ENCODE results near the gene JPH3.
A peak's percentile ranks its signal among the peaks of the same experiment; 100 is the strongest.

JPH3 gene

DNA sequence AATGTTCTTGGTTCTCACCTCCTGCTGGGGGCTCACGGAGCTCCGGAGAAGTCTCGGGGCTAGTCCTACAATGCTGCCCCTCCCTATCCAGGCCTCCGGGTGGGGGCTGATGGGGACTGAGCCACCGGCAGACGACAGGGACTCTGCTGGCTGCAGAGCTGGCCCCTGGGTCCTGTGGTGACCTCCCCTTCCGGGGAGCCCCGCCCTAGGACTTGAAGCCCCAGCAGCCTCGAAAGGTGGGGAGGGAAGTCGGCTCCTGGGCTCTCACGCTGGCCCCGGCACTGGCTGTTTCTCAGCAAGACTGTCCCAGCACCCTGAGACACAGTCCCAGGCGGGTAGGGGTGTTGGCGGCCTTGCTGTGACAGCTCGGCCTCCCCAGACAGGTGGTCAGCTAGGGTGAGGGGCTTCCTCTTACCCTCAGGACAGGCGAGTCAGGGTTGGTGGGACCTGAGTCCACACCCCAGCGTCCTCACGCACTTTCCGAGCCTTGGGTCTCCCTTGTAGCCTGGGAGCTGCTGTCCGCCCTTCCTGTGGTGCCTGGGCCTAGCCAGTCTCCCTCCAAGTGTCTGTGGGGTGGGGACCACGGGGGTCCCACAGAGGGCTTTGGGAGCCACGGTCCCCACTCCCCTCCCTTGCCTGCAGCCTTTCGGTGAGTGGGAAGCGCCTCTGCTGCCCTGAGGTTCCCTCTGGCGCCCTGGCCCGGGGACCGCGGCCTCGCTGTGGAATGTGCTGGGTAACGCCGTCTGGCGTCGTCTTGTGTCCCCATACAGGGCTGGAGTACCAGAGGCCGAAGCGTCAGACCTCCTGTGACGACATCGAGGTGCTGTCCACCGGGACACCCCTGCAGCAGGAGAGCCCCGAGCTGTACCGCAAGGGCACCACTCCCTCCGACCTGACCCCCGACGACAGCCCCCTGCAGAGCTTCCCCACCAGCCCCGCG, 86.8 kb downstream of the JPH3 start:
- Histone ChIP-seq H3K27me3 (no peaks in the 10 kb centered on the region), H4K20me1 (0 out of 2 replicates have a peak, but pooled peaks cover 6% of the 10 kb centered on the region), H3K4me3 (no peak overlapping the region), H3K27ac (no peak overlapping the region), H3K9me3 (no peaks in the 10 kb centered on the region), H3K4me2 (no peak overlapping the region), H3K9ac (no peak overlapping the region), H3K36me3 (peaks cover 7% of the 10 kb centered on the region; the same call in 1 of the 2 replicates), H3K4me1 (peaks cover 44% of the 10 kb centered on the region)
- TF ChIP-seq Cebpa-rat (IDR thresholded peaks at IDR 0.05), result no peak

- H3K27me3 ChIP-seq, result no peaks in the 10 kb centered on the region
- peaks cover 52% of the 10 kb centered on the region for H3K4me1 ChIP-seq
- H3K4me3 ChIP-seq, result no peak overlapping the region
- no peak overlapping the region for H3K9ac ChIP-seq
- H3K36me3 ChIP-seq, result peaks cover 15% of the 10 kb centered on the region
- H3K27ac ChIP-seq, result no peak overlapping the region
- no peak overlapping the region for H3K4me2 ChIP-seq
- H4K20me1 ChIP-seq, result 0 out of 2 replicates have a peak, but pooled peaks cover 6% of the 10 kb centered on the region
- TF ChIP-seq Cebpa-rat (IDR thresholded peaks at IDR 0.05), result no peak
- no peaks in the 10 kb centered on the region for H3K9me3 ChIP-seq
These were observed 87.7 kb downstream of the JPH3 start for GRCh38 chr16:87689956-87690465.

- Histone ChIP-seq H3K36me3 (peaks cover 26% of the 10 kb centered on the region), H3K4me1 (peaks cover 63% of the 10 kb centered on the region), H3K4me2 (peak overlapping the region; percentile 83), H3K9me3 (no peaks in the 10 kb centered on the region), H3K27ac (peak overlapping the region; percentile 67), H3K4me3 (no peak overlapping the region), H3K9ac (peak overlapping the region; percentile 38; the same call in 1 of the 2 replicates), H4K20me1 (0 out of 2 replicates have a peak, but pooled peaks cover 6% of the 10 kb centered on the region), H3K27me3 (no peaks in the 10 kb centered on the region)
- no peak for TF ChIP-seq Cebpa-rat (IDR thresholded peaks at IDR 0.05)
These were observed 88.8 kb downstream of the JPH3 start for GRCh38 chr16:87690911-87691685.

GRCh38 chr16:87691686-87692079, 89.4 kb downstream of the JPH3 start:
- no peaks in the 10 kb centered on the region for H3K27me3 ChIP-seq
- H3K36me3 ChIP-seq, result peaks cover 32% of the 10 kb centered on the region
- peak overlapping the region; percentile 38; the same call in 1 of the 2 replicates for H3K9ac ChIP-seq
- H3K9me3 ChIP-seq, result no peaks in the 10 kb centered on the region
- 0 out of 2 replicates have a peak, but pooled peaks cover 6% of the 10 kb centered on the region for H4K20me1 ChIP-seq
- peak overlapping the region; percentile 67 for H3K27ac ChIP-seq
- no peak for TF ChIP-seq Cebpa-rat (IDR thresholded peaks at IDR 0.05)
- H3K4me1 ChIP-seq, result peaks cover 69% of the 10 kb centered on the region
- no peak overlapping the region for H3K4me3 ChIP-seq
- H3K4me2 ChIP-seq, result peak overlapping the region; percentile 83

DNA sequence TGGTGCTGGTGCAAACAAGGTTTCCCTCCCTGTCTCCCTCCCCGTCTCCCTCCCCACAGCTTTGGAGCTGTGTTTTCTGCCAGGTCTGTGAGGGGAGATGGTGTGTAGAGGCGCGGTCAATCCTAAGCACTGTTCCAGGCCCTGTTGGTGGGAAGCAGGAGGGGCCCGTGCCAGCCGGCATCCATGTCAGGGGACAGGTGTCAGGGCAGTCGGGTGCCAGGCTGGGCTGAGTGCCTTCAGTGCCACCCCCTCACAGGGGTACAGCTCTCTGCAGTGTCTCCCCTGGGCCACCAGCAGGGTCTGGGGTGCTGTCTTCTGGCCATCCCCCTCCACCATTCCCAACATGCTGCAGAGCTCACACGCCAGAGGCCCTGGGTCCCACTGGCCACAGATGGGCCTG, 89.9 kb downstream of the JPH3 start:
- peak overlapping the region; percentile 67; the same call in 1 of the 2 replicates for H3K27ac ChIP-seq

GRCh38 chr16:87692756-87693155, 90.4 kb downstream of the JPH3 start:
- H3K9me3 ChIP-seq, result no peaks in the 10 kb centered on the region
- peak overlapping the region; percentile 83 for H3K4me2 ChIP-seq
- H3K4me1 ChIP-seq, result peaks cover 73% of the 10 kb centered on the region
- H3K27me3 ChIP-seq, result no peaks in the 10 kb centered on the region
- no peak for TF ChIP-seq Cebpa-rat (IDR thresholded peaks at IDR 0.05)
- no peak overlapping the region for H3K9ac ChIP-seq
- peaks cover 39% of the 10 kb centered on the region for H3K36me3 ChIP-seq
- peak overlapping the region; percentile 30; the same call in 1 of the 2 replicates for H3K27ac ChIP-seq
- no peak overlapping the region for H3K4me3 ChIP-seq
- 0 out of 2 replicates have a peak, but pooled peaks cover 6% of the 10 kb centered on the region for H4K20me1 ChIP-seq

More for the DNA sequence above, 89.9 kb downstream of the JPH3 start:
- 0 out of 2 replicates have a peak, but pooled peaks cover 6% of the 10 kb centered on the region for H4K20me1 ChIP-seq
- peaks cover 73% of the 10 kb centered on the region for H3K4me1 ChIP-seq
- H3K27me3 ChIP-seq, result no peaks in the 10 kb centered on the region
- peak overlapping the region; percentile 83 for H3K4me2 ChIP-seq
- no peak overlapping the region for H3K4me3 ChIP-seq
- no peak overlapping the region; the same call in 1 of the 2 replicates for H3K9ac ChIP-seq
- no peaks in the 10 kb centered on the region for H3K9me3 ChIP-seq
- peaks cover 37% of the 10 kb centered on the region for H3K36me3 ChIP-seq
- TF ChIP-seq Cebpa-rat (IDR thresholded peaks at IDR 0.05), result no peak

DNA sequence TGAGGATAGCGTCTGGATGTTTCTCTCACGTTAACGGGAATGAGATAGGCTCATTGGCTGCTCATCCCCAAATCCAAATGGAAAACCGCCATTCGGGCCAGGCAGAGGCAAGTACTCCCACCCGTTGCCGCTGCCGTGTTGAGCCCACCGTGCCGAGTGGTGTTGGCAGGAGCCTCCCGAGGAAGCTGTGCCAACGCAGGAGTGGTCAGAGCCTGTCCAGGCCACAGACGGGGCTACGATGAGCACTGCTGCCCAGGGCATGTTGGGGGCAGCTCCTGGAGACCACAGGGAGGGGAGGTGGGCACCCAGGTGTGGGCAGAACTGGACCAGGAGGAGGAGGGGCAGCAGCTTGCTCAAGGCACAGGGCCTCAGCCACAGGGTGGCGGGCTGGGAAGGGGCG, 91.5 kb downstream of the JPH3 start:
- Histone ChIP-seq H3K9me3 (no peaks in the 10 kb centered on the region), H3K4me2 (peak overlapping the region; percentile 95), H3K36me3 (peaks cover 39% of the 10 kb centered on the region), H3K4me3 (no peak overlapping the region), H3K27me3 (no peaks in the 10 kb centered on the region), H4K20me1 (0 out of 2 replicates have a peak, but pooled peaks cover 6% of the 10 kb centered on the region), H3K9ac (0 out of 2 replicates have a peak overlapping the region, but pooled peaks have one; percentile 35), H3K27ac (peak overlapping the region; percentile 99; the same call in 1 of the 2 replicates), H3K4me1 (peaks cover 83% of the 10 kb centered on the region)
- no peak for TF ChIP-seq Cebpa-rat (IDR thresholded peaks at IDR 0.05)

- Histone ChIP-seq H3K9me3 (no peaks in the 10 kb centered on the region), H3K4me3 (no peak overlapping the region), H3K9ac (peak overlapping the region; percentile 35; the same call in 1 of the 2 replicates), H3K4me2 (peak overlapping the region; percentile 95), H3K36me3 (peaks cover 39% of the 10 kb centered on the region), H4K20me1 (0 out of 2 replicates have a peak, but pooled peaks cover 6% of the 10 kb centered on the region), H3K27ac (peak overlapping the region; percentile 99), H3K4me1 (peaks cover 91% of the 10 kb centered on the region), H3K27me3 (no peaks in the 10 kb centered on the region)
- no peak for TF ChIP-seq Cebpa-rat (IDR thresholded peaks at IDR 0.05)
These were observed 92.3 kb downstream of the JPH3 start for GRCh38 chr16:87694441-87695125.

GRCh38 chr16:87695534-87695933, 93.2 kb downstream of the JPH3 start:
- H3K9me3 ChIP-seq, result no peaks in the 10 kb centered on the region
- no peak overlapping the region for H3K4me3 ChIP-seq
- peak overlapping the region; percentile 99 for H3K27ac ChIP-seq
- 0 out of 2 replicates have a peak, but pooled peaks cover 6% of the 10 kb centered on the region for H4K20me1 ChIP-seq
- H3K9ac ChIP-seq, result no peak overlapping the region; the same call in 1 of the 2 replicates
- no peak for TF ChIP-seq Cebpa-rat (IDR thresholded peaks at IDR 0.05)
- H3K4me2 ChIP-seq, result peak overlapping the region; percentile 95
- peaks cover 39% of the 10 kb centered on the region for H3K36me3 ChIP-seq
- H3K27me3 ChIP-seq, result no peaks in the 10 kb centered on the region
- H3K4me1 ChIP-seq, result peaks cover 99% of the 10 kb centered on the region
